Parathyroid adenoma (tissue), 2 donors: ENCODE results near the gene GRIA1.

Experiments used
- H2AFZ ChIP-seq: fragments of 300-600 bp; sonication (generic); one replicate; pipeline ENCODE4 v1.7.0; 2017; ENCODE audit warnings: antibody characterized with exemption, mild to moderate bottlenecking
- H3K27ac ChIP-seq: fragments of 300-600 bp; sonication (generic); one replicate; pipeline ENCODE4 v1.7.0; 2017
- H3K27me3 ChIP-seq: fragments of 300-600 bp; sonication (generic); one replicate; pipeline ENCODE4 v1.7.0; 2017; ENCODE audit warnings: low read length; ENCODE audit not compliant: control insufficient read depth, insufficient read depth
- H3K36me3 ChIP-seq: fragments of 300-600 bp; sonication (generic); one replicate; pipeline ENCODE4 v1.7.0; 2017; ENCODE audit warnings: low read length; ENCODE audit not compliant: control insufficient read depth, insufficient read depth
- H3K4me1 ChIP-seq: fragments of 300-600 bp; sonication (generic); one replicate; pipeline ENCODE4 v1.7.0; 2017; ENCODE audit warnings: control low read depth
- H3K4me2 ChIP-seq: fragments of 300-600 bp; sonication (generic); one replicate; pipeline ENCODE4 v1.7.0; 2017; ENCODE audit warnings: low read length
- H3K4me3 ChIP-seq: fragments of 300-600 bp; sonication (generic); one replicate; pipeline ENCODE4 v1.7.0; 2017; ENCODE audit warnings: low read depth, low read length
- H3K79me2 ChIP-seq: fragments of 300-600 bp; sonication (generic); one replicate; pipeline ENCODE4 v1.7.0; 2017; ENCODE audit warnings: control low read depth
- H3K9ac ChIP-seq: fragments of 300-600 bp; sonication (generic); one replicate; pipeline ENCODE4 v1.7.0; 2017; ENCODE audit warnings: mild to moderate bottlenecking
- H3K9me3 ChIP-seq: fragments of 300-600 bp; sonication (generic); one replicate; pipeline ENCODE4 v1.7.0; 2017; ENCODE audit warnings: low read length; ENCODE audit not compliant: control insufficient read depth
- TF ChIP-seq, protein P1 (sequence below): fragments of 300-600 bp; sonication (generic); IDR thresholded peaks from one replicate; pipeline ENCODE4 v1.7.0; 2017; ENCODE audit warnings: antibody characterized with exemption, mild to moderate bottlenecking
- donor health status: primary hyperparathyroidism.

GRIA1 gene

DNA sequence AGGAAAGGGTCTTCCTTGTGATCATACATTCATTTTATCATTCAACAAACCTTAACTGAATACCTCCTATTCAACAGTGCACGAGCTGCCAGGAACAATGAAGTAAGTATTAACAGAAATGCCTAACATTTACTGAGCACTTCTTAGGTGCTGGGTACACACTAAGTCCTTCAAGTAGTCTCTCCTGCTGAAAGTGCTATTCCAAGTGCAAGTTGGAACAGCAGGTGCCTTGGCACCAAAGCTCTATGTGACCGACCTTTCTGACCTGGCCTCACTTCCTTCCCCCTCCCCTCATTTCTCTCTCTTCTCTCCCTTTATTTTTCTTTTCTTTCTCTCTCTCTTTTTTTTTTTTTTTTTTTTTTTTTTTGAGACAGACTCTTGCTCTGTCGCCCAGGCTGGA is 94.5 kb downstream of the GRIA1 start:
- H3K4me2 ChIP-seq, result no peak overlapping the region
- no peaks in the 10 kb centered on the region for H3K9me3 ChIP-seq
- no peaks in the 10 kb centered on the region for H3K27me3 ChIP-seq
- H3K4me1 ChIP-seq, result no peaks in the 10 kb centered on the region
- H3K4me3 ChIP-seq, result no peak overlapping the region
- H3K79me2 ChIP-seq, result no peaks in the 10 kb centered on the region
- H3K9ac ChIP-seq, result no peak overlapping the region
- H2AFZ ChIP-seq, result no peak overlapping the region
- H3K27ac ChIP-seq, result no peak overlapping the region
- H3K36me3 ChIP-seq, result no peaks in the 10 kb centered on the region
- TF ChIP-seq, protein P1, sequence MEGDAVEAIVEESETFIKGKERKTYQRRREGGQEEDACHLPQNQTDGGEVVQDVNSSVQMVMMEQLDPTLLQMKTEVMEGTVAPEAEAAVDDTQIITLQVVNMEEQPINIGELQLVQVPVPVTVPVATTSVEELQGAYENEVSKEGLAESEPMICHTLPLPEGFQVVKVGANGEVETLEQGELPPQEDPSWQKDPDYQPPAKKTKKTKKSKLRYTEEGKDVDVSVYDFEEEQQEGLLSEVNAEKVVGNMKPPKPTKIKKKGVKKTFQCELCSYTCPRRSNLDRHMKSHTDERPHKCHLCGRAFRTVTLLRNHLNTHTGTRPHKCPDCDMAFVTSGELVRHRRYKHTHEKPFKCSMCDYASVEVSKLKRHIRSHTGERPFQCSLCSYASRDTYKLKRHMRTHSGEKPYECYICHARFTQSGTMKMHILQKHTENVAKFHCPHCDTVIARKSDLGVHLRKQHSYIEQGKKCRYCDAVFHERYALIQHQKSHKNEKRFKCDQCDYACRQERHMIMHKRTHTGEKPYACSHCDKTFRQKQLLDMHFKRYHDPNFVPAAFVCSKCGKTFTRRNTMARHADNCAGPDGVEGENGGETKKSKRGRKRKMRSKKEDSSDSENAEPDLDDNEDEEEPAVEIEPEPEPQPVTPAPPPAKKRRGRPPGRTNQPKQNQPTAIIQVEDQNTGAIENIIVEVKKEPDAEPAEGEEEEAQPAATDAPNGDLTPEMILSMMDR, result no peak

DNA sequence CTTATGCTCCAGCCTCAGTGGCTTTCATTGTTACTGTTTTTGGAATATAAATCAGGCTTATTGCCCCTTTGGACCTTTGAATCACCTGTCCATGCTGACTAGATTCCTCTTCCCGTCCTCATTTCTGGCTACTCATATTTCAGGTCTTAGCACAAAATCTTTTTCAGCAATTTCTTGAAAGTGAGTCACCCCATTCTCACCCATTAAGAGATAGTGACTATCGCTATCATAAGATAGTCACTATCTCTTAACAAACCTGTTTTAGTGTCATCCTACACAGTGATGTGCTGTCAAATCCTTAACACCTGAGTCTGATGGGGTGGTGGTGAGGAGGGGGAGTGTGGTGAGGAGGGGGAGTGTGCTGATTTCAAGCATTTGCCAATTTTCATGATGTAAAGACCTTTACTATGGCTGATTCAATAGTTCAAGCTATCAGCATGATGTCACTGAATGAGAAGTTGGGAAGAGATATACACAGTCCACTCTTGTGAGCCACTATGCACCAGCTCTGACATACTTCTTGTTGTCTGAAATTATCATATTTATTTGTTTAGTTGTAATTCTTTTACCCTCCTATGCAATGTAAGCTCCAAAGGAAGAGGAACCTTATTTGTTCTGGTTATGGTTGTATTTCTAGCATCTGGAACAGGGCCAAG is 95.3 kb downstream of the GRIA1 start:
- no peaks in the 10 kb centered on the region for H3K9me3 ChIP-seq
- no peak overlapping the region for H3K27ac ChIP-seq
- H3K36me3 ChIP-seq, result no peaks in the 10 kb centered on the region
- no peak overlapping the region for H3K4me3 ChIP-seq
- no peak overlapping the region for H3K4me2 ChIP-seq
- H3K4me1 ChIP-seq, result no peaks in the 10 kb centered on the region
- TF ChIP-seq, protein P1, result no peak
- H2AFZ ChIP-seq, result no peak overlapping the region
- no peaks in the 10 kb centered on the region for H3K79me2 ChIP-seq
- H3K9ac ChIP-seq, result no peak overlapping the region
- H3K27me3 ChIP-seq, result no peaks in the 10 kb centered on the region

DNA sequence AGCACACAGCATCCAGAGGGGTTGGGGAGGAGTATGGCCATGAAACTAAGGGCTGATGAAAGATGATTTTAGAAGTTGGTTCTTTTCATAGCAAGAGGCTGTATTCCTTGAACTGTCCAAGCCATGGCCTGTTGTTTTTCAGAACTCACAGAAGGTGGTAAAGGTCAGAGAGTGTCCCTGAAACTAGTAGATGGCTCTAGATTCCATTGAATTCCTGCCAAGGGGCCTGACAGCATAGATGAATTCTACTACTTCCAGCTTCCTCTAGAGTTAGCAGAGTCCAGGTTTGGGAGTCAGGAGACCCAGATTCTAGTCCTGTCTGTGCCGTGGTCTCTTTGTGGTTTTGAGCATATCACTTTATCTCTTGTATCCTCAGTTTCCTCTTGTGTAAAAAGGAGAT is 101.6 kb downstream of the GRIA1 start:
- Histone ChIP-seq H3K27ac (no peak overlapping the region), H3K36me3 (no peaks in the 10 kb centered on the region), H3K4me2 (no peak overlapping the region), H3K4me3 (no peak overlapping the region), H3K4me1 (no peaks in the 10 kb centered on the region), H2AFZ (no peak overlapping the region), H3K9ac (no peak overlapping the region), H3K27me3 (no peaks in the 10 kb centered on the region), H3K9me3 (no peaks in the 10 kb centered on the region), H3K79me2 (no peaks in the 10 kb centered on the region)
- TF ChIP-seq, protein P1, result no peak

DNA sequence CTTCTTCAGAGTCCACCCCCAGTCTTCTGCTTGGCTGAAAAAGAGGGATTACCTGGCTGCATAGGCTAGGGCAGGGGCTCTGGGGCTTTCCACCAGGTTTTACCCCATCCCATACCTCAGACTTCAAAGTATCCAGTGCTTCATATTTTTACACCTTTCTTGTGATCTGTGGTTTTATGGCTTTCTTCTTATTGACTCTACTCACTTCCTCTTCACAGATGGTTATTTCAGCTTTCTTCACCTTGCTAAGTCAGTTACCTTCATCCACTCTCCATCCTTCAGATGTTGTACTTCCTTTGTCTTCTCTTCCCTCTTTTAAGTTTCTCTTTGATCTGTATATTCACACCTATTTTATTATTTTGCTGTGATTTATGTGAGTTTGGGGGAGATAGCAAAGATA is 104.3 kb downstream of the GRIA1 start:
- H3K4me1 ChIP-seq, result no peaks in the 10 kb centered on the region
- H3K9me3 ChIP-seq, result no peaks in the 10 kb centered on the region
- no peaks in the 10 kb centered on the region for H3K27me3 ChIP-seq
- H3K27ac ChIP-seq, result no peak overlapping the region
- H3K4me2 ChIP-seq, result no peak overlapping the region
- no peak overlapping the region for H3K9ac ChIP-seq
- H3K4me3 ChIP-seq, result no peak overlapping the region
- TF ChIP-seq, protein P1, result no peak
- no peak overlapping the region for H2AFZ ChIP-seq
- no peaks in the 10 kb centered on the region for H3K36me3 ChIP-seq
- H3K79me2 ChIP-seq, result no peaks in the 10 kb centered on the region

DNA sequence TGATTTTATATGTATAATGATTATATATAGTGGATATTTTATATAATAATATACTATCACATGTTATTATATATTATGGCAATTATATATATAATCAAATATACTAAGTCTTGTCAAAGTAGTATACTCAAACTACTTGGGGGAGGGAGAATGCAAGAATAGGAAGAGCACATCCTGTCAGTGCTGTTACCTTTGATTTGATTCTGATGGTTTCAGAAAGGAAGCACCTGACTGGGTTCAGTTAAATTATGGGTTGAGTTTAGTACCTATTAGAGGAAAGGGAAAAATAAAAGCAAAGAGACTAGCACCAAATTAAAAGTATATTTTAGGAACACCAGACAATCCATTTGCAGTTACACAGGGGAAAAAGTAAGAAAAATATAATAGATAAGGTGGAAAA is 107.6 kb downstream of the GRIA1 start:
- Histone ChIP-seq H3K79me2 (no peaks in the 10 kb centered on the region), H3K36me3 (no peaks in the 10 kb centered on the region), H3K4me3 (no peak overlapping the region), H3K4me1 (no peaks in the 10 kb centered on the region), H3K27ac (no peak overlapping the region), H3K9ac (no peak overlapping the region), H3K27me3 (no peaks in the 10 kb centered on the region), H3K9me3 (no peaks in the 10 kb centered on the region), H2AFZ (no peak overlapping the region), H3K4me2 (no peak overlapping the region)
- TF ChIP-seq, protein P1, result no peak
